ENCODE measurements around the gene NSD2.

DNA sequence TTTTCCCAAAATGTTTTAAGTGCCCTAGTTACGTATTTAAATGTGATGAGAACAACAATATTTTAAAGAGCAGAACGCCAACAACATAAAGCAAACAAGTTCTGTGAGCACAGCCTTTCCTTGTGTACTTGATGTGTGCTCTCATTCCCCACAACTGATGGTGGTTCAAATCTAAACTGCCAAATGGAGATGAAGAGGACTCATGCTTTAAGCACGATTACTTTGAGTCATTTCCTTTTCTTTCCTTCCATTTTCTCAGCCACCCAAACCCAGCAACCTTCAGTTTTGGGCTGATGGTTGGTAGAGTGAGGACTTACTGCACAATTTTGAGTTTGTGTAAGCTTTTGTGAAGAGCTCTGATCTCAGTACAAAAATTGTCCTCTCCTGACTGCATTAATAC, 1.7 kb downstream of the NSD2 start:
- no peak for TF ChIP-seq NFRKB (IDR thresholded peaks at IDR 0.05)
- no peak for TF ChIP-seq LEF1 (IDR thresholded peaks at IDR 0.05; ENCODE audit: borderline replicate concordance)
- TF ChIP-seq, protein P1, sequence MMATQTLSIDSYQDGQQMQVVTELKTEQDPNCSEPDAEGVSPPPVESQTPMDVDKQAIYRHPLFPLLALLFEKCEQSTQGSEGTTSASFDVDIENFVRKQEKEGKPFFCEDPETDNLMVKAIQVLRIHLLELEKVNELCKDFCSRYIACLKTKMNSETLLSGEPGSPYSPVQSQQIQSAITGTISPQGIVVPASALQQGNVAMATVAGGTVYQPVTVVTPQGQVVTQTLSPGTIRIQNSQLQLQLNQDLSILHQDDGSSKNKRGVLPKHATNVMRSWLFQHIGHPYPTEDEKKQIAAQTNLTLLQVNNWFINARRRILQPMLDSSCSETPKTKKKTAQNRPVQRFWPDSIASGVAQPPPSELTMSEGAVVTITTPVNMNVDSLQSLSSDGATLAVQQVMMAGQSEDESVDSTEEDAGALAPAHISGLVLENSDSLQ (IDR thresholded peaks at IDR 0.05), result no peak
- TF ChIP-seq FOXM1 (IDR thresholded peaks at IDR 0.05; ENCODE audit: borderline replicate concordance), result no peak
- no peak for TF ChIP-seq BHLHE40 (IDR thresholded peaks at IDR 0.05; ENCODE audit: borderline replicate concordance)
- TF ChIP-seq TARDBP (IDR thresholded peaks at IDR 0.05), result no peak
- no peak for TF ChIP-seq ARNT (IDR thresholded peaks at IDR 0.05)
